ENCODE data around the gene MAP1A. TPM values are rescaled to one million over a fixed set of nuclear protein-coding genes. Genes with fewer than 3 reads are reported as not detected.
"Not testable (repeated sequence)": the region's sequence is repeated elsewhere in the genome, so short reads cannot be mapped to it uniquely, and the experiment has no call there.

The MAP1A gene
- total RNA-seq, 1 experiment from 2014 or later, result 10.3 TPM

- not testable (repeated sequence) for H3K36me3 ChIP-seq; H3K4me3 ChIP-seq; H3K4me1 ChIP-seq; H3K27me3 ChIP-seq; DNase-seq; H3K27ac ChIP-seq; H3K9me3 ChIP-seq (replicated peaks)
These were observed 15.4 kb downstream of the MAP1A start for GRCh38 chr15:43532826-43533225.

GRCh38 chr15:43534897-43535296, 17.5 kb downstream of the MAP1A start:
- Histone ChIP-seq H3K27me3 (no peaks in the 10 kb centered on the region), H3K9me3 (replicated peaks) (0 out of 2 replicates have a peak, but pooled peaks cover 2% of the 10 kb centered on the region), H3K36me3 (peaks cover 6% of the 10 kb centered on the region), H3K27ac (no peak overlapping the region), H3K4me3 (no peak overlapping the region), H3K4me1 (no peaks in the 10 kb centered on the region)
- DNase-seq, result no peak

GRCh38 chr15:43538091-43538490, 20.7 kb downstream of the MAP1A start:
- Histone ChIP-seq H3K9me3 (replicated peaks) (0 out of 2 replicates have a peak, but pooled peaks cover 2% of the 10 kb centered on the region), H3K4me3 (no peak overlapping the region), H3K4me1 (no peaks in the 10 kb centered on the region), H3K36me3 (peaks cover 6% of the 10 kb centered on the region), H3K27me3 (no peaks in the 10 kb centered on the region), H3K27ac (no peak overlapping the region)
- no peak for DNase-seq

GRCh38 chr15:43541785-43542184, 24.4 kb downstream of the MAP1A start:
- H3K9me3 ChIP-seq (replicated peaks), result peaks cover under 1% of the 10 kb centered on the region; the same call in 1 of the 2 replicates
- H3K36me3 ChIP-seq, result 0 out of 2 replicates have a peak, but pooled peaks cover under 1% of the 10 kb centered on the region
- H3K27me3 ChIP-seq, result no peaks in the 10 kb centered on the region
- H3K4me1 ChIP-seq, result no peaks in the 10 kb centered on the region
- DNase-seq, result no peak
- H3K27ac ChIP-seq, result no peak overlapping the region
- H3K4me3 ChIP-seq, result no peak overlapping the region

- H3K4me1 ChIP-seq, result no peaks in the 10 kb centered on the region
- no peaks in the 10 kb centered on the region; the same call in 1 of the 2 replicates for H3K9me3 ChIP-seq (replicated peaks)
- no peaks in the 10 kb centered on the region for H3K27me3 ChIP-seq
- H3K4me3 ChIP-seq, result no peak overlapping the region
- DNase-seq, result no peak
- no peak overlapping the region for H3K27ac ChIP-seq
- H3K36me3 ChIP-seq, result peaks cover 3% of the 10 kb centered on the region; the same call in 1 of the 2 replicates
These were observed 26.9 kb downstream of the MAP1A start for GRCh38 chr15:43544266-43544665.

- H3K4me1 ChIP-seq, result no peaks in the 10 kb centered on the region
- peak in 1 of 2 experiments; percentile 52 for DNase-seq
- no peaks in the 10 kb centered on the region; the same call in 1 of the 2 replicates for H3K9me3 ChIP-seq (replicated peaks)
- H3K4me3 ChIP-seq, result no peak overlapping the region
- peaks cover 3% of the 10 kb centered on the region; the same call in 1 of the 2 replicates for H3K36me3 ChIP-seq
- no peaks in the 10 kb centered on the region for H3K27me3 ChIP-seq
- no peak overlapping the region for H3K27ac ChIP-seq
These were observed 28.0 kb downstream of the MAP1A start for GRCh38 chr15:43545426-43545825.

GRCh38 chr15:43547539-43547938, 30.1 kb downstream of the MAP1A start:
- Histone ChIP-seq H3K4me3 (no peak overlapping the region), H3K4me1 (no peaks in the 10 kb centered on the region), H3K36me3 (peaks cover 3% of the 10 kb centered on the region; the same call in 1 of the 2 replicates), H3K27ac (no peak overlapping the region), H3K27me3 (no peaks in the 10 kb centered on the region), H3K9me3 (replicated peaks) (no peaks in the 10 kb centered on the region; the same call in 1 of the 2 replicates)
- DNase-seq, result no peak

GRCh38 chr15:43550527-43551363, 33.3 kb downstream of the MAP1A start:
- Histone ChIP-seq H3K4me3 (no peak overlapping the region), H3K36me3 (peaks cover 3% of the 10 kb centered on the region; the same call in 1 of the 2 replicates), H3K4me1 (no peaks in the 10 kb centered on the region), H3K9me3 (replicated peaks) (no peaks in the 10 kb centered on the region; the same call in 1 of the 2 replicates), H3K27ac (no peak overlapping the region), H3K27me3 (no peaks in the 10 kb centered on the region)
- DNase-seq, result no peak

GRCh38 chr15:43552256-43552655, 34.8 kb downstream of the MAP1A start:
- H3K27ac ChIP-seq, result no peak overlapping the region

GRCh38 chr15:43552986-43553385, 35.6 kb downstream of the MAP1A start:
- Histone ChIP-seq H3K27me3 (no peaks in the 10 kb centered on the region), H3K4me3 (no peak overlapping the region), H3K9me3 (replicated peaks) (no peaks in the 10 kb centered on the region), H3K4me1 (no peaks in the 10 kb centered on the region), H3K27ac (no peak overlapping the region), H3K36me3 (peaks cover 5% of the 10 kb centered on the region; the same call in 1 of the 2 replicates)
- DNase-seq, result no peak

More at GRCh38 chr15:43552256-43552655, 34.8 kb downstream of the MAP1A start:
- DNase-seq, result no peak
- Histone ChIP-seq H3K27me3 (no peaks in the 10 kb centered on the region), H3K9me3 (replicated peaks) (no peaks in the 10 kb centered on the region), H3K36me3 (peaks cover 5% of the 10 kb centered on the region; the same call in 1 of the 2 replicates), H3K4me1 (no peaks in the 10 kb centered on the region), H3K4me3 (no peak overlapping the region)

GRCh38 chr15:43562753-43563152, 45.3 kb downstream of the MAP1A start:
- not testable (repeated sequence) for H3K4me3 ChIP-seq; DNase-seq; H3K27me3 ChIP-seq; H3K4me1 ChIP-seq; H3K27ac ChIP-seq; H3K36me3 ChIP-seq; H3K9me3 ChIP-seq (replicated peaks)

- not testable (repeated sequence) for H3K27me3 ChIP-seq; H3K9me3 ChIP-seq (replicated peaks); H3K36me3 ChIP-seq; DNase-seq; H3K4me1 ChIP-seq; H3K27ac ChIP-seq; H3K4me3 ChIP-seq
These were observed 46.4 kb downstream of the MAP1A start for GRCh38 chr15:43563793-43564192.

GRCh38 chr15:43566615-43567014, 49.2 kb downstream of the MAP1A start:
- not testable (repeated sequence) for H3K27me3 ChIP-seq; DNase-seq; H3K4me3 ChIP-seq; H3K4me1 ChIP-seq; H3K9me3 ChIP-seq (replicated peaks); H3K27ac ChIP-seq; H3K36me3 ChIP-seq

GRCh38 chr15:43574607-43575006, 57.2 kb downstream of the MAP1A start:
- H3K36me3 ChIP-seq; H3K27ac ChIP-seq; H3K27me3 ChIP-seq; DNase-seq; H3K9me3 ChIP-seq (replicated peaks); H3K4me1 ChIP-seq; H3K4me3 ChIP-seq: not testable (repeated sequence)

Measured in SJCRH30 (cell line).